RKO (cell line): ENCODE measurements around the gene CUBN.

Experiments
- DNase-seq: peaks from one replicate; pipeline ENCODE4 v3.0.0-alpha.2; 2016; ENCODE audit warnings: low spot score

The CUBN gene

DNA sequence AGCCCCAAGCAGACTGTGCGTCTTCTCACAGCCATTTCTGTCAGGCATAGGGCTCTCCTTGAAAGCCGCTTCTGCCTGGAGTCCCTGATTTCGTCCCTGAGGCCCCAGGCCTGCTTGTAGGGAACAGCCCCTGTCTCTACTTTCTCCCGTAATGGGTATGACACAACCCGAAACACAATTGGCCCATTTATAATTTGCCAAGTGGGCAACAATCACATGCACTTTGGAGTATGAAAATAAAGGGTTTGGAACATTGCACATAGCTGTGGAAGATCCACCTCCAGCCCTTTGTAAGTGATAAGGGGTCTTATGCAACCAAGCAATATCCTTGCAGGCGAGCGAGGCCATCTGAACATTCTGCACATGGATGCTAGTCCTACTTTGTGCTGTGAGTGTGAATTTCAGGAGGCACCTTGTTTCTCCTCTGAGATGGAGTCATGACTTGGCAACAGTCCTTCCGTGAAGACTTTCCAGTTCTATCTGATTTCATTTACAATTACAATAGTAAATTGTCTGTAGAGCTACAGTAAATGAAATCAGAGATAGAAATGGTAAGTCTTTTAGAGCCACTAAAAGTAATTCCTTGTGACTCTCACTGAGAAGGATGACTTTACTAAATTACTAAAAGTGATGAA, 141.5 kb downstream of the CUBN start:
- DNase-seq, result no peak

DNA sequence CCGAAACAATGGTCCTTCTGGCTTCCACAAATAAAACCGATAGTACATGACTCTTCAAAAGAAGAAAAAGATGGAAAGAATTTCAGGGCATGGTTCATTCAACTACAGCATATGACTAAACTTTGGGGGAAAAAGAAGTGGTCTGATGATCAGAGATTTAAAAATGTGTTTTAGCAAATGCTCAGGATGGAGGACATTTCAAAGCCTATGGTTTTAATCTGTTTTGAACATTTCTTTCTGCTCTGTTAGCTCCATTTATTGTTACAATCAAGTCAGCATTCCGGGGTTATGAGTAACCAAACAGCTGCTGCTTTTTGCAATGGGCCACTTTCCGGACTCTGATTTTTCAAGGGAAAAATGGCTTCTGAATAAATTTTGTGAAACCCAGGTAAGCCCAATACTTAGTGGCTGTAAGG, 142.4 kb downstream of the CUBN start:
- DNase-seq, result peak; percentile 24

DNA sequence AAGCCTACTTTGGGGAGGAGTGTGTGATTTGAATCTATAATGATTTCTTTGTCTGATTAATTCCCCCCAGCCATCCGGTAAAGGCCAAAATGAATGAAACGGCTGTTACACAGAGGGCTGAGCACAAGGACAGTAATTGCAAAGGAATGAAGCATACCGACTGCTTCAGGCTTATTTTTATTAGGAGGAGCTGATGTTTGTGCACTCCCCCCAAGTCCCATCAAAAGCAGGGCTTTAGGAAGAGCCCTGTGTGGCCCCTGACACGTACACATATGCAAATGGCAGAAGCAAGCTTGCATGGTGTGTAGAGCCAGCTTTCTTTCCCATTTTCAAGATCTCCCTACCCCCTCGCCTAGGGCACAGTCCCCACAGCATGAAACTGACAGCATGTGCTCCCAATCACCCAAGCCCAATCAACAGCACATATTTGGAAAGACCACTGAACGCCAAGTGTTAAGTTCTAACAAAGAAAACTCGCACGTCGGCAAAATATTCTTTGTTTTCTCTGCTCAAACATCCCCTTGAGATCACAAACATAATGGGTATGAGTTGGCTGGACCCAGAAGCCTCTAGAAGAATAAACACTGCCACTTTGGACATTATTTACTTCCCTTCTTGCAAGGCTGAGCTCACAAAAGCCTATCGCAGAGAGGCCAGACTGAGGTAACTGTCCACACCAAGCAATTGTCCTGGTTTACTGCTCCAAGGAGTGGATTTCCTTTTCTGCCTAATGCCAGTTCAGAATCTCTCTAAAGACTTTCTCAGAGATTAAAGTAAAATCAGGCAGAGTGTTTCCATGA, 143.0 kb downstream of the CUBN start:
- no peak for DNase-seq

DNA sequence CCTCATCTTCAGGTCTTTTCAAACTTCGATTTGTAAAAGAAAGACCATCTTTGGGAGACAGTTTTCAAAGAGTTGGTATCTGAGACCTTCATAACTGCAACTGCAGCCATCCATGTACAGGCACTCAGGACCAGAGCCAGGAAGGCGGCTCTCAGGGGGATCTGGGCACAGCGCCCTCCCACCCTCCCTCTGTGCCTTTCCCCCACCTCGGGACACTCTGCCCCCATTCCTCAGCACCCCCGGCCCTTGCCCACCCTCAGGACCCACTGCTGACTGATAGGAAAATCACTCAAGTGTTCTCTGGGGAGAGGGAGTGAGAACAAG, 143.6 kb downstream of the CUBN start:
- DNase-seq, result no peak

DNA sequence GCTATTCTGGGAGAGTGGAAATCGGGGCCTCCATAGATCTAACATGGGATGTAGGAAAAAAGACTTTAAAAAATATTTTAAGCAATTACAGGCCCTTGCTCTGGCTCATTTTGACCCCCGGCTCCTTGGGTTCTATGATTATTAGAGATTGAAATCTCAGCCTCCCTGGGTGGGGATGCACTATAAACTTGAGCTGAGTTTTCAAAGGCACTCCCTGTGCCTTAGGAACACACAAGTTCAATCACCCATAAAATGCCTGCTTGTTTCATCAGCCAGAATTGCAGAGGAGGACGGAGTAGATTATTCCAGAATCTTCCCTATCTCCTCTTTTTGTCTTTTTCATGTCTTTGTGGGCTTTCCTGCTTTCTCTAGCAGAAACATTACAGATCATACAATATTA, 145.4 kb downstream of the CUBN start:
- DNase-seq, result no peak

DNA sequence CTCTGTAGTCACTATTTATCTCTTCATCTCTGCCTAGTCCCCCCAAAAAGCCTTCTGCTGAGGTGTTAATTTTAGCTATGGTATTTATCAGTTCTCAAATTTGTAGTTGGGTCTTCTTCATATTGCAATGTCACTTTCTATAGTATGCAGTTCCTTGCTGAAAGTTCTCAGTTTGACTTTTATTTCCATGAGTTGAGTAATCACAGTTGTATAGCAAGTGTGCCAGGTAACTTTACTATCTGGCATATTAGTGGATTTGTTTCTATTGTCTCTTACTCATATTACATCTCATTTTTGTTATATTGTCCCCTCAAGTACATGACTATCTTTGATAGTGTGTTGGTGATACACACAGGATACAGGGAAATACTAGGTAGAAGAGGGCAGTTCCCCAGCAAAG, 152.8 kb downstream of the CUBN start:
- no peak for DNase-seq

DNA sequence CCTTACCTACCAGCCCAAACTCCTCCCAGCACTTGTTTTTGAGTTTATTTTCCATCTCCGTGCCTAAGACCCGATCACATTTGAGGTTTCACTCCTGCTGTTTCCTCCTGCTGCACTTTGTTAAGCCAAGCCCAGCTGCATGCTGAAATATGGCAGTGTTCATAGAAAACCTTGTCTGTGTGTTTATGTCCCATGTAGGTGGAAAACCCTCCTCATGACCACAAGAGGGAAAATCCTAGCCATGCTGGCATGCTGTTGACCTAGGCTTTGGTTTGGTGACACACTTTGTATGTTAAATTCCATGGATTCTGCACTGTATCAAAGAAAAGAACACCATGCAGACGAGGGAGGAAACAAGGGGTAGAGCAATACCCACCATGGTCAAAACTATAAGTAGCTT, 154.4 kb downstream of the CUBN start:
- no peak for DNase-seq

DNA sequence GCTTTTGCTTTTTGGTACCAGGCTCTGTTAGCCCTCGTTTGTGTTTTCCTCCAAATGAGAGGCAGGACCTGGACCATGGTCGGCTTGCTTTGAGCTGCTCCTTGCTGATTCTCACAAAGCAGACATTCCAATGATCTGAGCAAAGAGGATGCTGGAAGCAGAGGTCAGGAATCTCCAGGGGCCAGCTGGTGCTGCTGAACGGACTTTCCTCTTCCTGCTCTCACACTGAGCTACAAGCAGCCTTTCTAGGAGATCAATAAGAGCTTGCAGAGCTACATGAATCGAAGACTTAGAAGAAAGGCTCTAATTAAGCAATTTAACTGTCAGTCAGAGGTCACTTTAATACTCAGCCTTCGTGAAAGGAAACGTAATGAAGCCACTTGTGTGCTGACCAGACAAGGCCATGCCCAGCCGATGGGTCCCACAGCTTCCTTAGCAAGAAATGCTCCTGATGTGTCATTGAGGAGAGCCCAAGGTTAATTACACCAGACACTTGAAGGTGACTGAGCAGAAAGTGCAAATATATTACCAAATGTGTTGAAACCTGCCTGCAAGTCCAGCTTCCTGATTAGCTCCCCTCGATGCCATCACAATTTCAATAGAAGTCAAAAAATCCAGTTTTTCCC, 161.1 kb downstream of the CUBN start:
- DNase-seq, result peak; percentile 77

DNA sequence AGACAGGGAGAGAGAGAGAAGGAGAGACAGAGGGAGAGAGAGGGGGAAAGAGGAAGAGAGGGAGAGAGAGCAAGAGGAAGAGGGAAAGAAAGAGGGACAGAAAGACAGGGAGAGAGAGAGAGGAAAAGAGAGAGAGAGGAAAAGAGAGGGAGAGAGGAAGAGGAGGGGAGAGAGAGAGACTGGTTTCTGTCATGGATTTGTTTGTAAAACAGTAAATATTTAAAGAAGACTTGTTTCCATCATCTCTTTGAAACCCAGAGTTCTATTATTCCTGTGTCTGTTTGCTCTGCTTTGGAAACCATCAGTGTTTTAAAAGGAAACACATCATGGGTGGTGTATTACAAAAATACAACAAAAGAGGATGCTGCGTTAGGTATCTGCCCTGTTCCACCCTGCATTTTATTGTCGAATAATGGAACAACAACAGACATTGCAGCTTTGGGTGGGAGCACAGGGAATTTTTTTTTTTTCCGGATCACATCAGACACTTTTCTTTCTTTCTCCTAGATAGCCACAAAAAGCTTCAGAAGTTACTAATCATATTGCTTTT, 161.7 kb downstream of the CUBN start:
- DNase-seq, result no peak

DNA sequence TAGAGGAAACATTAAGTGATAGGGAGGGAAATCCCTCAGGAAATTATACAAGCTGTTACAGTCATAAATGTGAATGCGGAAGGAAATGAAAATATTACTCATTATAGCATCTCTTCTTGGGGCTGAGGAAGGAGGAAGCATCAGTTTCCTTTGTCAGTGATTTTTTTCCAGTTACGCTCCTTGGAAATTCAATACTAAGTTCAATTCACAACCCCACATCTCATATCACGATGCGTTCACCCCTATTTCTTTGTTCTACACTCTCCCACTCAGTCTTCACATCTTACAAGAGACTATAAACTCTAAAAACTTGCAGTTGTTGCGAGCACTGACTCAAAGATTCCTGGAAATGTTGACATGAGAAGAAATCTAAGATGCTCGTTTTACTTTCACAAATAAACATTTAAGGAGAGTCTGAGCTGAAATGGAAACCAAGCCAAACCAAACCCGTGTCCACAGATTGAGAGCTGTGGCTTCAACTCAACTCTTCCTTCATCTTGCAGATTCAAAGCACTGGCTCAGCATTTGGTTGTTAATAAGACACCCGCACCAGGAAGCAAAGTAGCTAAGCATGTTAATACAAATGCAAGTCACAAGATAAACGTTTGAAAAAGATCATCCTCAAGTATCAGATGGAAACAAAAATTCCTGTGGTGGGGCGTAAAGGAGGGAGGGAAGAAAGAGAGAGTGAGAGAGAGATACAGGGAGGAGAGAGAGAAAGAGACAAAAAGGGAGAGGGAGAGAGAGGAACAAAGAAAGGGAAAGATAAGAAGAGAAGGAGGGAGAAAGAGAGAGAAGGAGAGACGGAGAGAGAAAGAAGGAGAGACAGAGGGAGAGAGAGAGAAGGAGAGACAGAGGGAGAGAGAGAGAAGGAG, 162.4 kb downstream of the CUBN start:
- DNase-seq, result no peak

DNA sequence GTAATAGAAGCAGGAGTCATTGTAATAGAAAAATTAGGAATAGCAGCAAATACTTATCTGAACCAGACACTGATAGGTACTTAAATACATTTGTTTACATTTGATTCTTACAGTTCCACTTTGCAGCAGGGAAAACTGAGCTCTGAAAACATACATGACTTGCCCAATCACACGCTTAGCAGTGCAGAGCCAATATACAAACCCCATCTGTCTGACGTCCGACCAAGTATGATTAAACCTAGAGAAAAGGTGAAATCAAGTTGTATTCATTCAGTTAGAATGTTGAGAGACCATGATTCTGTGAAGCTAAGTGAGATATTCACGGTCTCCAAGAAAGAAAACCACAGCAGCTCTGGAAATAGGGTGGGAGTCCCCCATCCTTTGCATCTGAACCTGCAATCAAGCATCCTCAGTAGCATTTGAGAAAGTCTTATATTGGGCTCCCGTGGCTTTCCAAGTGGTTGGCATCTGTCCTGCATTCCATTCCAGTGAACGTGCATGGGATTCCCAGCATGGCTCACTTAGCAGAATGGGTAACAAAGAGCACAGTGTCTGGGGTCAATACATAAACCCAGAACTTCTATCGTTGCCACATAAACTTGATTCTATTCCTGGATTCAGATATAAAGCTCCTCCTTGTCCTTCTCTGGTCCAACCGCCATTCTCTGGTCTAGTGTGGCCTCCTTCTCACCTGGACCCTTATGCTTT, 163.7 kb downstream of the CUBN start:
- peak; percentile 74 for DNase-seq

DNA sequence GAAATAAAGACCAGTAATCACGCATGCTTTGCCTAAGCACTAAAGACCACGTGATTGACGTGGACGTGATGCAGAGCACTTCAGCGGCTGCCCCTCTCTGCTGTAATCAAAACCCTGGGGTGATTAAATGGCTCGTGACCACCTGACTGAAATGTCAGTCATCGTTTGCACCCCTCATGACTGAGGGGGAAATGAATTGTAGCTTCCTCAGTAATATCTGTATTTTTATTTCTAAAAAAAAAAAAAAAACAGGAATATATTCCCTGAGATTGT, 164.3 kb downstream of the CUBN start:
- DNase-seq, result no peak

DNA sequence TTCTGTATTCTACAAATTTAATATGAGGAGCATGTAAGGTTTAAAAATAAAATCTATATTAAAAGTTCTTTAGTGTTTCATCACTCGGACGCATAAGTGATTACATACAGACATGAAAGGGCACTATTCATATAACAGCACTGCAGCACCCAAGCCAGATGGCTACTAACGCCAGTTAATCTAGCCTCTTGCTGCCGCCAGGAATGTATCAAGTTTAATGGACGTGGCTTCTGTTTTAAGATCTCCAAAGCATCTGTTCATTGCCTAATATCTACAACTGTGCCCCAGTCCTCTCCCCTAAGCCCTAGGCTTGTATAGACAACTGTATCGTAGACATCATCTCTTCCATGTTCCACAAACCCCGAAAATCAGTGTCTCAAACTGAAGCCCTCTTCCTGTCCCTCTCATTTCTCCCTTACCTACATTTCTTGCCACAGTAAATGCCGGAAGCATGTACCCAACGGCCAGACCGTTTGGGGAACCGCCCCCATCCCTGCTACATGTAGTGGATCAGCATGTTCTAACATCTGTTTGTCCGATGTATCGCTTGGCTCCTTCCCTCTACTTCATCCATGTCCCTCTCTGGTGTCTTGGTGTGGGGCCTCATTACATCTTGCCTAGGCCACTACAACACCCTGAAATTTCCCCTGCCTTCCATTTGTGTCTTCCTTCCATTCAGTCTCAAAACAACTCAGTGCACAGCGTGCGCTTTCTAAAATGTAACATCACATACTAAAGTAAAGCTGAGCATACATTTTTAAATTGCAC, 164.9 kb downstream of the CUBN start:
- no peak for DNase-seq

DNA sequence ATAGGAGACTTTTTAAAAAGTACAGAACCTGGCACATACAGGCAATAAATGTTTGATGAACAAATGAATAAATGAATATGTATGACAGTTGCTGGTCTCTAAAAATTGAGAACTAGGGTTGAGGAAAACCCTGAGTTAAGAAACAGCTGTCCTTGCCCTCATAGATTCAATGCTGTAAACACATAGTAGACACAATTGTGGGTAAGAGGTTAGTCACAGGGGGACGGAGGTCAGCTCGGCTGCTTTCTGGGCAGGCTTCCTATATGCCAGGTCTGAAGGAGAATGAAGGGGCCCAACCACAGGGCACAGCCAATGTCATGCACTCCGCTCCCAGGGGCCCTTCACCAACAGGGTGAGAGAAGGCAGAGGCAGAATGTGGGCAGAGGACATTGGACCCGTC, 169.1 kb downstream of the CUBN start:
- no peak for DNase-seq

DNA sequence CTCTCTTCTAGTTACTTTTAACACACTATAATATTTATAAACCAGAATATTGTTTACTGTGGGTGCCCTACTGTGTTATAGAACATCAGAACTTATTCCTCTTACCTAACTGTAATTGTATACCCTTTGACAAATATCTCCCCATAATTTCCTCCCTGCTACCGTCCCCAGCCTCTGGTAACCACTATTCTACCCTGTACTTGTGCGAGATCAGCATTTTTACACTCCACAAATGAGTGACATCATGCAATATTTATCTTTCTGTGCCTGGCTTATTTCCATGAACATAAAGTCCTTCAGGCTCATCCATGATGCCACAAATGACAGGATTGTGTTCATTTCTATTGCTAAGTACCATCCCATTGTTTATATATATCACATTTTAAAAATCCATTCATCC, 172.6 kb downstream of the CUBN start:
- DNase-seq, result no peak

DNA sequence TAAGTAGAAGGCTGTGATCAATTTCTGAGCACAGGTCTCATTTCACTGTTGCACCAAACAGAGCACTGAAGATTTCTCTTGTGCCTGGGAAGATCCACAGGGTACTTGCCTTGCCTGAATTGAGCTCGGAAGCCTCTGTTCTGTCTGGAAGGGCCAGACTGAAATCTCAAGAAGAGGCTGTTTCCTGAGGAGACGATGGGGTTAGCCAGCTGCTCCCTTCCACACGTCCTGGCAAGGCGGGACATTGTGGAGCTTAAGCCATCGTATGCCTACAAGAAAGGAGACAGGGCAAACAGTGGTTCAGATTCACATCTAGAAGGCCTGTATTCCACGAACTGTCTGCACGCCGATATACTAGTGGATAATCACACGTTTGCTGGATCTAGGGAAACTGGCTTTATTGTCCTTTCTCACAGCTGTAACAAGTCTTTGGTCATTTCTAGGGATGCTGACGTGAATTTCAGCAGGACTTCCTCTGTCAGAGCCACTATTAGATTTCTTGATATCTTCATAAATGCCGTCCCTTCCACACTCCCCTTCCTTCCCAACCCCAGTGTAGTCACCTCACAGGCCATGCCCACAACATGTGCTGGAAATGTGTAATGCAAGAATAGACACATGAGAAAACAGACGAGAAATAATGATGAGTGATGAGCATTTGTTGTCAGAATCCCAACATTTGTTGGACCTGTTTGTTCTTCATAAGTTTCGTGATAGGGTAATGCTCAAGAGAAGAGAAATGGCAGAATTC, 175.2 kb downstream of the CUBN start:
- DNase-seq, result no peak

DNA sequence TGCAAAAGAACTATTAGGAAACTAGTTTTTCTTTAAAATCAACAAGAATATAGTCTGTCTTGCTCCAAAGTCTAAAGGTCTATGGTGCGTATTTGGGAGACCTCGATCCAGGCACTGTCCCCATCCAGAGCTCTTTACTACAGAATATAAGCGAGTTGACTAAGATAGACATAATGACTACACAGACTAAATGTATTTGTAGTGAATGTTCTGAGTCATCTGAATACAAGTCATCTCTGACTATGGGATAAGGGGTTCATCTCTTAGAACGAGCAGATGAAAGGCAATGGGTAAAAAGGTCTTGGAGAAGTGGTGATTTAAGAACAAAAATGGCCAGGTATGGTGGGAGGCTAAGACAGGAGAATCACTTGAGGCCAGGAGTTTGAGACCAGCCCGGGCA, 176.3 kb downstream of the CUBN start:
- DNase-seq, result no peak

DNA sequence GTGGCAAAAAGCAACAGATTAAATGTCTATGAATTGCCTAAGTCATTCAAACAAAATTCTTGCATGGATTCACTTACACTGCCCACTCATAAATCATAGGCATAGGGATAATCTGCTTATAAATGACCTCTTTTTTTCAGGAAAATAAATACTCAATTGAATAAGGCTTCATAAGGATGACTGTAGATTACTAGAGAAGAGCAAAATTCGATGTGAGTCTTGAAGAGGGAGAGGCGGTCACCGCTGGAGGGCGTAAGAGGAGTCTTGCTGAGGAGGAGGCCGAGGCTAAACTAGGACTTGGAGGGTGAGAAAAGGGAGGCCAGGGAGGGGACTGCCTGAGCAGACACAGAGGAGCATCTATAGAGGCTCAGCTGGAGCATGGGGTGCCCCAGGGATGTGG, 177.0 kb downstream of the CUBN start:
- DNase-seq, result no peak

DNA sequence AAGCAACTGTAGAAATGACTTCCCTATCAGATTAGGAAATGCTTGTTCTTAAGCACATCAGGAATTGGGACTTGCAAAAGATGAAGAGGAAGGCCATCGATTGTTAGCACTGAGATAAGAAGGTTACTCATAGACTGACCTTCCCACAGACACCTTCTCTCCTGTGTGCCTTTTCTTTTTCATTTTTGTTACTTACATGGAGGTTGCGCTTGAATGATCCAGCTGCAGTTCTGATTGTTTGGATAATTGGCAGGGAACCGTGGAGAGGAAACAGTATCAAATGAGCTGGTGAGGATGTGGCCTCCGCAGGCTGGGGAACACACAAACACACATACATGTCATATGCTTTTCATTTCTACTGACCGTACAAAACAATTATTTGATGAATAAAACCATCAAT, 177.5 kb downstream of the CUBN start:
- DNase-seq, result no peak
